GM21381 (cell line): ENCODE results near the gene CDKN2B-AS1.

Experiments used
- ATAC-seq: cut with Tn5 transposase; IDR thresholded peaks from one replicate; pipeline ENCODE4 v1.9.1; 2021; ENCODE audit warnings: mild to moderate bottlenecking, moderate library complexity; ENCODE audit not compliant: unreplicated experiment

The CDKN2B-AS1 gene

GRCh38 chr9:22005021-22005701 is 10.6 kb downstream of the CDKN2B-AS1 start:
- ATAC-seq: no peak

GRCh38 chr9:22005702-22006606 is 11.4 kb downstream of the CDKN2B-AS1 start:
- no peak for ATAC-seq

GRCh38 chr9:22008384-22008716 is 13.8 kb downstream of the CDKN2B-AS1 start:
- ATAC-seq: no peak

GRCh38 chr9:22008717-22009505 is 14.3 kb downstream of the CDKN2B-AS1 start, which contains the start of gene CDKN2B:
Gene CDKN2B (minus strand): TSS chr9:22009305. CDS start chr9:22008953, 352 bp downstream.
- ATAC-seq: peak; percentile 90

GRCh38 chr9:22009506-22009867 is 14.9 kb downstream of the CDKN2B-AS1 start:
- peak; percentile 30 for ATAC-seq

GRCh38 chr9:22010866-22011625 is 16.5 kb downstream of the CDKN2B-AS1 start:
- ATAC-seq: no peak

GRCh38 chr9:22022396-22022795 is 27.8 kb downstream of the CDKN2B-AS1 start:
- ATAC-seq: no peak

- no peak for ATAC-seq
Measured at GRCh38 chr9:22026696-22027095, 32.1 kb downstream of the CDKN2B-AS1 start.

GRCh38 chr9:22028394-22028793 is 33.8 kb downstream of the CDKN2B-AS1 start:
- no peak for ATAC-seq

- ATAC-seq: no peak
Measured at GRCh38 chr9:22029231-22029630, 34.6 kb downstream of the CDKN2B-AS1 start.

GRCh38 chr9:22030101-22030598 is 35.6 kb downstream of the CDKN2B-AS1 start:
- peak; percentile 75 for ATAC-seq

- no peak for ATAC-seq
Measured at GRCh38 chr9:22031655-22032411, 37.2 kb downstream of the CDKN2B-AS1 start.

GRCh38 chr9:22033012-22033630 is 38.5 kb downstream of the CDKN2B-AS1 start:
- no peak for ATAC-seq

- ATAC-seq: no peak
Measured at GRCh38 chr9:22035591-22036011, 41.0 kb downstream of the CDKN2B-AS1 start.

GRCh38 chr9:22036866-22037626 is 42.5 kb downstream of the CDKN2B-AS1 start:
- no peak for ATAC-seq

- ATAC-seq: no peak
Measured at GRCh38 chr9:22037954-22038690, 43.5 kb downstream of the CDKN2B-AS1 start.

GRCh38 chr9:22039258-22039657 is 44.7 kb downstream of the CDKN2B-AS1 start:
- no peak for ATAC-seq

- no peak for ATAC-seq
Measured at GRCh38 chr9:22040760-22041159, 46.2 kb downstream of the CDKN2B-AS1 start.
